Measurements from ENCODE around the gene RO60.
A peak's percentile ranks its signal among the peaks of the same experiment; 100 is the strongest.

RO60 gene

GRCh38 chr1:193085263-193085662, 25.9 kb downstream of the RO60 start:
- Histone ChIP-seq H3K27me3 (replicated peaks in 2 of 5; ENCODE audit: control insufficient read depth in 4 of 5, insufficient read depth in 5 of 5, low read length in 4 of 5) (no peaks in the 10 kb centered on the region), H3K27ac (ENCODE audit: insufficient read depth in 1 of 2, low read depth in 1 of 2, low read length in 2 of 2, poor library complexity in 1 of 2, severe bottlenecking in 2 of 2) (no peak overlapping the region), H3K9me3 (ENCODE audit: control extremely low read depth in 1 of 5, control insufficient read depth in 4 of 5, insufficient read depth in 2 of 5, low read depth in 1 of 5, low read length in 4 of 5) (peaks cover 0 to 6% (median 0%) of the 10 kb centered on the region in 5 experiments), H3K36me3 (ENCODE audit: control insufficient read depth in 4 of 4, insufficient read depth in 4 of 4, low read length in 3 of 4) (peaks cover 14 to 50% (median 29%) of the 10 kb centered on the region in 4 experiments), H3K4me3 (ENCODE audit: control insufficient read depth in 1 of 7, extremely low read depth in 1 of 7, insufficient read depth in 4 of 7, low read depth in 2 of 7, low read length in 6 of 7) (no peak overlapping the region), H3K4me1 (ENCODE audit: control extremely low read depth in 1 of 4, control insufficient read depth in 4 of 4, insufficient read depth in 4 of 4, low read length in 3 of 4) (no peaks in the 10 kb centered on the region)
- CTCF ChIA-PET: interaction anchor here (1.7 kb wide), 2 partner anchors 13 to 15 kb away, joined by 5 to 7 read pairs; no protein-coding TSS in a partner anchor
- WGBS (ENCODE audit: insufficient coverage): no CpG with 5 or more reads among the region's 1 CpG
- POLR2A ChIA-PET: interaction anchor here (0.5 kb wide), 1 partner anchor 42 kb away, joined by 4 read pairs; no protein-coding TSS in a partner anchor
- no peak for DNase-seq

- ChIA-PET POLR2A (no interaction called here), CTCF (interaction anchor here (1.5 to 1.7 kb wide), 2 partner anchors 15 to 16 kb away, joined by 4 to 7 read pairs; no protein-coding TSS in a partner anchor)
- WGBS (ENCODE audit: insufficient coverage): no CpG with 5 or more reads among the region's 3 CpGs
- DNase-seq: no peak
- H3K27me3 ChIP-seq (replicated peaks in 2 of 5; ENCODE audit: control insufficient read depth in 4 of 5, insufficient read depth in 5 of 5, low read length in 4 of 5): no peaks in the 10 kb centered on the region
- H3K9me3 ChIP-seq (ENCODE audit: control extremely low read depth in 1 of 5, control insufficient read depth in 4 of 5, insufficient read depth in 2 of 5, low read depth in 1 of 5, low read length in 4 of 5): peaks cover 0 to 6% (median 0%) of the 10 kb centered on the region in 5 experiments
- no peak overlapping the region for H3K27ac ChIP-seq (ENCODE audit: insufficient read depth in 1 of 2, low read depth in 1 of 2, low read length in 2 of 2, poor library complexity in 1 of 2, severe bottlenecking in 2 of 2)
- H3K36me3 ChIP-seq (ENCODE audit: control insufficient read depth in 4 of 4, insufficient read depth in 4 of 4, low read length in 3 of 4): peaks cover 6 to 40% (median 26%) of the 10 kb centered on the region in 4 experiments
- H3K4me3 ChIP-seq (ENCODE audit: control insufficient read depth in 1 of 7, extremely low read depth in 1 of 7, insufficient read depth in 4 of 7, low read depth in 2 of 7, low read length in 6 of 7): no peak overlapping the region
- H3K4me1 ChIP-seq (ENCODE audit: control extremely low read depth in 1 of 4, control insufficient read depth in 4 of 4, insufficient read depth in 4 of 4, low read length in 3 of 4): no peaks in the 10 kb centered on the region
Measured at GRCh38 chr1:193086342-193086741, 26.9 kb downstream of the RO60 start.

- no peaks in the 10 kb centered on the region for H3K4me1 ChIP-seq (ENCODE audit: control extremely low read depth in 1 of 4, control insufficient read depth in 4 of 4, insufficient read depth in 4 of 4, low read length in 3 of 4)
- WGBS (ENCODE audit: insufficient coverage): no CpG with 5 or more reads among the region's 3 CpGs
- H3K36me3 ChIP-seq (ENCODE audit: control insufficient read depth in 4 of 4, insufficient read depth in 4 of 4, low read length in 3 of 4): peaks cover 6 to 30% (median 22%) of the 10 kb centered on the region in 4 experiments
- CTCF ChIA-PET: no interaction called here
- POLR2A ChIA-PET: no interaction called here
- no peaks in the 10 kb centered on the region for H3K27me3 ChIP-seq (replicated peaks in 2 of 5; ENCODE audit: control insufficient read depth in 4 of 5, insufficient read depth in 5 of 5, low read length in 4 of 5)
- H3K9me3 ChIP-seq (ENCODE audit: control extremely low read depth in 1 of 5, control insufficient read depth in 4 of 5, insufficient read depth in 2 of 5, low read depth in 1 of 5, low read length in 4 of 5): no peaks in the 10 kb centered on the region
- no peak overlapping the region for H3K4me3 ChIP-seq (ENCODE audit: control insufficient read depth in 1 of 7, extremely low read depth in 1 of 7, insufficient read depth in 4 of 7, low read depth in 2 of 7, low read length in 6 of 7)
- no peak overlapping the region for H3K27ac ChIP-seq (ENCODE audit: insufficient read depth in 1 of 2, low read depth in 1 of 2, low read length in 2 of 2, poor library complexity in 1 of 2, severe bottlenecking in 2 of 2)
- no peak for DNase-seq
Measured at GRCh38 chr1:193087893-193088292, 28.5 kb downstream of the RO60 start.

- WGBS (ENCODE audit: insufficient coverage): no CpG with 5 or more reads among the region's 1 CpG
- Histone ChIP-seq H3K27me3 (replicated peaks in 2 of 5; ENCODE audit: control insufficient read depth in 4 of 5, insufficient read depth in 5 of 5, low read length in 4 of 5) (no peaks in the 10 kb centered on the region), H3K4me3 (ENCODE audit: control insufficient read depth in 1 of 7, extremely low read depth in 1 of 7, insufficient read depth in 4 of 7, low read depth in 2 of 7, low read length in 6 of 7) (no peak overlapping the region), H3K27ac (ENCODE audit: insufficient read depth in 1 of 2, low read depth in 1 of 2, low read length in 2 of 2, poor library complexity in 1 of 2, severe bottlenecking in 2 of 2) (no peak overlapping the region), H3K9me3 (ENCODE audit: control extremely low read depth in 1 of 5, control insufficient read depth in 4 of 5, insufficient read depth in 2 of 5, low read depth in 1 of 5, low read length in 4 of 5) (no peaks in the 10 kb centered on the region), H3K4me1 (ENCODE audit: control extremely low read depth in 1 of 4, control insufficient read depth in 4 of 4, insufficient read depth in 4 of 4, low read length in 3 of 4) (no peaks in the 10 kb centered on the region), H3K36me3 (ENCODE audit: control insufficient read depth in 4 of 4, insufficient read depth in 4 of 4, low read length in 3 of 4) (peaks cover 0 to 22% (median 13%) of the 10 kb centered on the region in 4 experiments)
- ChIA-PET CTCF (no interaction called here), POLR2A (no interaction called here)
- no peak for DNase-seq
Measured at GRCh38 chr1:193090865-193091264, 31.5 kb downstream of the RO60 start.

- ChIA-PET POLR2A (no interaction called here), CTCF (no interaction called here)
- H3K4me1 ChIP-seq (ENCODE audit: control extremely low read depth in 1 of 4, control insufficient read depth in 4 of 4, insufficient read depth in 4 of 4, low read length in 3 of 4): no peaks in the 10 kb centered on the region
- H3K4me3 ChIP-seq (ENCODE audit: control insufficient read depth in 1 of 7, extremely low read depth in 1 of 7, insufficient read depth in 4 of 7, low read depth in 2 of 7, low read length in 6 of 7): no peak overlapping the region
- H3K27me3 ChIP-seq (replicated peaks in 2 of 5; ENCODE audit: control insufficient read depth in 4 of 5, insufficient read depth in 5 of 5, low read length in 4 of 5): no peaks in the 10 kb centered on the region
- DNase-seq: no peak
- 94% methylated on average over 7 of the region's 11 CpGs for WGBS (ENCODE audit: insufficient coverage)
- H3K9me3 ChIP-seq (ENCODE audit: control extremely low read depth in 1 of 5, control insufficient read depth in 4 of 5, insufficient read depth in 2 of 5, low read depth in 1 of 5, low read length in 4 of 5): no peaks in the 10 kb centered on the region
- peaks cover 4 to 48% (median 25%) of the 10 kb centered on the region in 4 experiments for H3K36me3 ChIP-seq (ENCODE audit: control insufficient read depth in 4 of 4, insufficient read depth in 4 of 4, low read length in 3 of 4)
- no peak overlapping the region for H3K27ac ChIP-seq (ENCODE audit: insufficient read depth in 1 of 2, low read depth in 1 of 2, low read length in 2 of 2, poor library complexity in 1 of 2, severe bottlenecking in 2 of 2)
Measured at GRCh38 chr1:193094112-193094511, 34.7 kb downstream of the RO60 start.

GRCh38 chr1:193102662-193103061, 43.2 kb downstream of the RO60 start:
- peaks cover 10 to 18% (median 14%) of the 10 kb centered on the region in 4 experiments for H3K4me1 ChIP-seq (ENCODE audit: control extremely low read depth in 1 of 4, control insufficient read depth in 4 of 4, insufficient read depth in 4 of 4, low read length in 3 of 4)
- H3K4me3 ChIP-seq (ENCODE audit: control insufficient read depth in 1 of 7, extremely low read depth in 1 of 7, insufficient read depth in 4 of 7, low read depth in 2 of 7, low read length in 6 of 7): no peak overlapping the region
- DNase-seq: no peak
- no peak overlapping the region for H3K27ac ChIP-seq (ENCODE audit: insufficient read depth in 1 of 2, low read depth in 1 of 2, low read length in 2 of 2, poor library complexity in 1 of 2, severe bottlenecking in 2 of 2)
- WGBS (ENCODE audit: insufficient coverage): 100% methylated on average over 1 of the region's 5 CpGs
- H3K9me3 ChIP-seq (ENCODE audit: control extremely low read depth in 1 of 5, control insufficient read depth in 4 of 5, insufficient read depth in 2 of 5, low read depth in 1 of 5, low read length in 4 of 5): no peaks in the 10 kb centered on the region
- H3K36me3 ChIP-seq (ENCODE audit: control insufficient read depth in 4 of 4, insufficient read depth in 4 of 4, low read length in 3 of 4): peaks cover 3 to 23% (median 13%) of the 10 kb centered on the region in 4 experiments
- POLR2A ChIA-PET: interaction anchor here (1.2 kb wide), 1 partner anchor 19 kb away, joined by 3 read pairs; no protein-coding TSS in a partner anchor
- no peaks in the 10 kb centered on the region for H3K27me3 ChIP-seq (replicated peaks in 2 of 5; ENCODE audit: control insufficient read depth in 4 of 5, insufficient read depth in 5 of 5, low read length in 4 of 5)
- CTCF ChIA-PET: interaction anchor here (2.2 kb wide), 1 partner anchor 19 kb away, joined by 11 read pairs; the partner anchor contains the start of gene CDC73

- Histone ChIP-seq H3K27ac (ENCODE audit: insufficient read depth in 1 of 2, low read depth in 1 of 2, low read length in 2 of 2, poor library complexity in 1 of 2, severe bottlenecking in 2 of 2) (peak overlapping the region; percentile 47 to 85), H3K9me3 (ENCODE audit: control extremely low read depth in 1 of 5, control insufficient read depth in 4 of 5, insufficient read depth in 2 of 5, low read depth in 1 of 5, low read length in 4 of 5) (no peaks in the 10 kb centered on the region), H3K4me1 (ENCODE audit: control extremely low read depth in 1 of 4, control insufficient read depth in 4 of 4, insufficient read depth in 4 of 4, low read length in 3 of 4) (peaks cover 10 to 18% (median 14%) of the 10 kb centered on the region in 4 experiments), H3K36me3 (ENCODE audit: control insufficient read depth in 4 of 4, insufficient read depth in 4 of 4, low read length in 3 of 4) (peaks cover 0 to 16% (median 8%) of the 10 kb centered on the region in 4 experiments), H3K27me3 (replicated peaks in 2 of 5; ENCODE audit: control insufficient read depth in 4 of 5, insufficient read depth in 5 of 5, low read length in 4 of 5) (no peaks in the 10 kb centered on the region), H3K4me3 (ENCODE audit: control insufficient read depth in 1 of 7, extremely low read depth in 1 of 7, insufficient read depth in 4 of 7, low read depth in 2 of 7, low read length in 6 of 7) (peak overlapping the region; percentile 60 to 98 (median 87))
- ChIA-PET POLR2A (interaction anchor here (1.0 to 1.2 kb wide), 2 partner anchors 18 to 43 kb away, joined by 3 read pairs; no protein-coding TSS in a partner anchor), CTCF (interaction anchor here (0.8 to 2.2 kb wide), 6 partner anchors 9 to 42 kb away, joined by 3 to 11 read pairs (median 3); partner anchors contain the start of gene CDC73)
- WGBS (ENCODE audit: insufficient coverage): 13% methylated on average over 5 of the region's 9 CpGs
- no peak for DNase-seq
Measured at GRCh38 chr1:193103759-193104501, 44.5 kb downstream of the RO60 start.

All from common myeloid progenitor, CD34-positive (primary cell).